Measurements from ENCODE around the gene MRGPRE. TPM values are rescaled to one million over a fixed set of nuclear protein-coding genes. Genes with fewer than 3 reads are reported as not detected.
"Not testable (repeated sequence)": the region's sequence is repeated elsewhere in the genome, so short reads cannot be mapped to it uniquely, and the experiment has no call there.

Gene MRGPRE
- not detected in 2 replicates for total RNA-seq (2014; rRNA removed; shearing (Covaris generic))

GRCh38 chr11:3231851-3232744, at the start of gene MRGPRE:
TSS of gene MRGPRE (minus strand) at chr11:3232417. CDS start at chr11:3228799, 3,618 bp downstream.
- DNase-seq (ENCODE audit: low spot score), result peak; percentile 68
- in situ Hi-C loops (cut with HindIII; ENCODE audit: low sequenced_read_pairs), result no loop called here

GRCh38 chr11:3281146-3281545, 48.9 kb upstream of the MRGPRE start:
- DNase-seq (ENCODE audit: low spot score); in situ Hi-C loops (cut with HindIII; ENCODE audit: low sequenced_read_pairs): not testable (repeated sequence)

- DNase-seq (ENCODE audit: low spot score); in situ Hi-C loops (cut with HindIII; ENCODE audit: low sequenced_read_pairs): not testable (repeated sequence)
Measured at GRCh38 chr11:3280662-3281061, 48.4 kb upstream of the MRGPRE start.

GRCh38 chr11:3278922-3279321, 46.7 kb upstream of the MRGPRE start:
- DNase-seq (ENCODE audit: low spot score); in situ Hi-C loops (cut with HindIII; ENCODE audit: low sequenced_read_pairs): not testable (repeated sequence)

GRCh38 chr11:3273629-3274028, 41.4 kb upstream of the MRGPRE start:
- in situ Hi-C loops (cut with HindIII; ENCODE audit: low sequenced_read_pairs); DNase-seq (ENCODE audit: low spot score): not testable (repeated sequence)

- in situ Hi-C loops (cut with HindIII; ENCODE audit: low sequenced_read_pairs), result not testable (repeated sequence)
Measured at GRCh38 chr11:3262548-3262947, 30.3 kb upstream of the MRGPRE start.

GRCh38 chr11:3261831-3262230, 29.6 kb upstream of the MRGPRE start:
- in situ Hi-C loops (cut with HindIII; ENCODE audit: low sequenced_read_pairs), result not testable (repeated sequence)

More at GRCh38 chr11:3262548-3262947, 30.3 kb upstream of the MRGPRE start:
- DNase-seq (ENCODE audit: low spot score), result not testable (repeated sequence)

GRCh38 chr11:3257509-3257908, 25.3 kb upstream of the MRGPRE start:
- DNase-seq (ENCODE audit: low spot score); in situ Hi-C loops (cut with HindIII; ENCODE audit: low sequenced_read_pairs): not testable (repeated sequence)

More at GRCh38 chr11:3261831-3262230, 29.6 kb upstream of the MRGPRE start:
- not testable (repeated sequence) for DNase-seq (ENCODE audit: low spot score)

GRCh38 chr11:3255241-3255640, 23.0 kb upstream of the MRGPRE start:
- in situ Hi-C loops (cut with HindIII; ENCODE audit: low sequenced_read_pairs), result not testable (repeated sequence)

GRCh38 chr11:3254773-3255172, 22.6 kb upstream of the MRGPRE start:
- in situ Hi-C loops (cut with HindIII; ENCODE audit: low sequenced_read_pairs); DNase-seq (ENCODE audit: low spot score): not testable (repeated sequence)

More at GRCh38 chr11:3255241-3255640, 23.0 kb upstream of the MRGPRE start:
- not testable (repeated sequence) for DNase-seq (ENCODE audit: low spot score)

- in situ Hi-C loops (cut with HindIII; ENCODE audit: low sequenced_read_pairs), result no loop called here
- DNase-seq (ENCODE audit: low spot score), result no peak
Measured at GRCh38 chr11:3245071-3245470, 12.9 kb upstream of the MRGPRE start.

GRCh38 chr11:3243880-3244279, 11.7 kb upstream of the MRGPRE start:
- no peak for DNase-seq (ENCODE audit: low spot score)
- in situ Hi-C loops (cut with HindIII; ENCODE audit: low sequenced_read_pairs), result no loop called here

- in situ Hi-C loops (cut with HindIII; ENCODE audit: low sequenced_read_pairs), result no loop called here
- DNase-seq (ENCODE audit: low spot score), result no peak
Measured at GRCh38 chr11:3237119-3237518, 4.9 kb upstream of the MRGPRE start.

GRCh38 chr11:3234846-3235245, 2.6 kb upstream of the MRGPRE start:
- in situ Hi-C loops (cut with HindIII; ENCODE audit: low sequenced_read_pairs), result no loop called here
- DNase-seq (ENCODE audit: low spot score), result no peak

GRCh38 chr11:3232956-3233355, 739 bp upstream of the MRGPRE start:
- DNase-seq (ENCODE audit: low spot score), result no peak
- in situ Hi-C loops (cut with HindIII; ENCODE audit: low sequenced_read_pairs), result no loop called here

GRCh38 chr11:3231550-3231850, 717 bp downstream of the MRGPRE start:
- in situ Hi-C loops (cut with HindIII; ENCODE audit: low sequenced_read_pairs), result no loop called here

GRCh38 chr11:3230636-3231549, 1.3 kb downstream of the MRGPRE start:
- DNase-seq (ENCODE audit: low spot score), result no peak
- in situ Hi-C loops (cut with HindIII; ENCODE audit: low sequenced_read_pairs), result no loop called here

More at GRCh38 chr11:3231550-3231850, 717 bp downstream of the MRGPRE start:
- no peak for DNase-seq (ENCODE audit: low spot score)

GRCh38 chr11:3229673-3230630, 2.3 kb downstream of the MRGPRE start:
- no peak for DNase-seq (ENCODE audit: low spot score)
- in situ Hi-C loops (cut with HindIII; ENCODE audit: low sequenced_read_pairs), result no loop called here

- DNase-seq (ENCODE audit: low spot score), result no peak
- in situ Hi-C loops (cut with HindIII; ENCODE audit: low sequenced_read_pairs), result no loop called here
Measured at GRCh38 chr11:3228445-3228829, 3.8 kb downstream of the MRGPRE start.
